Kidney (tissue), 14 donors: ENCODE measurements around the gene ZKSCAN4. TPM values are rescaled to one million over a fixed set of nuclear protein-coding genes. Genes with fewer than 3 reads are reported as not detected.
A peak's percentile ranks its signal among the peaks of the same experiment; 100 is the strongest.

Source experiments
- DNase-seq, 5 donors: peaks; one replicate each; pipeline ENCODE4 v3.0.0-alpha.2; 2013 to 2020
- FAIRE-seq: peaks from 2 replicates; lab custom pipeline; 2012; peaks lifted over from hg19 to GRCh38; lab: Jason Lieb, UNC
- H3K27ac ChIP-seq, 2 donors: one replicate each; pipeline ENCODE4 v1.7.0; 2013; ENCODE audit warnings: low read depth in 2 of 2, low read length in 2 of 2, inconsistent platforms in 1 of 2
- H3K27me3 ChIP-seq: one replicate; pipeline ENCODE4 v1.7.1; 2013; ENCODE audit warnings: low read length, inconsistent platforms; ENCODE audit not compliant: control insufficient read depth, insufficient read depth
- H3K36me3 ChIP-seq, 3 donors: one replicate each; pipeline versions ENCODE4 v1.7.0 to v1.7.1; 2013; ENCODE audit warnings: low read length in 3 of 3, control low read depth in 1 of 3, inconsistent platforms in 1 of 3; ENCODE audit not compliant: insufficient read depth in 3 of 3, control insufficient read depth in 2 of 3
- H3K4me1 ChIP-seq, 3 donors: one replicate each; pipeline versions ENCODE4 v1.7.0 to v1.7.1; 2013; ENCODE audit warnings: low read length in 3 of 3, inconsistent platforms in 1 of 3, low read depth in 1 of 3; ENCODE audit not compliant: control insufficient read depth in 2 of 3, insufficient read depth in 2 of 3
- H3K4me3 ChIP-seq, 3 donors: one replicate each; pipeline versions ENCODE4 v1.7.0 to v1.8.1; 2013; ENCODE audit warnings: low read length in 3 of 3, control low read depth in 1 of 3, inconsistent platforms in 1 of 3
- H3K9ac ChIP-seq, 3 donors: one replicate each; pipeline versions ENCODE4 v1.7.0 to v1.7.1; 2013; ENCODE audit warnings: low read length in 3 of 3, control low read depth in 1 of 3, inconsistent platforms in 1 of 3
- H3K9me3 ChIP-seq, 3 donors: one replicate each; pipeline versions ENCODE4 v1.7.0 to v1.7.1; 2013; ENCODE audit warnings: low read length in 3 of 3, control low read depth in 1 of 3, inconsistent platforms in 1 of 3; ENCODE audit not compliant: control insufficient read depth in 2 of 3, insufficient read depth in 1 of 3
- intact Hi-C: fragments of 100-400 bp; cut with DNase I; formaldehyde crosslinking; loops from one replicate; pipeline ENCODE4 v1.11.1; 2022
- polyA plus RNA-seq: library from polyadenylated mRNA; stranded (reverse); fragments of 350-450 nt; fragmentation: Illumina TruSeq; extraction: RNeasy Lipid Tissue Mini Kit (QIAGEN cat#74804); gene quantifications from one replicate; pipeline ENCODE4 v1.2.3, GENCODE V29; 2014; ENCODE audit warnings: low read depth, low replicate concordance; ENCODE audit not compliant: insufficient read depth
- total RNA-seq: library from RNA; stranded (reverse); fragmentation: NEBNext Ultra II Directional; extraction: Animal tissue kit (Norgen Biotek cat#: 25700); gene quantifications from one replicate; pipeline ENCODE4 v1.2.1, GENCODE V29; 2021
- TF ChIP-seq, protein P1 (sequence below): IDR thresholded peaks from 3 replicates; pipeline ENCODE4 v1.5.1; 2012; ENCODE audit warnings: mild to moderate bottlenecking, moderate library complexity, borderline replicate concordance; ENCODE audit not compliant: insufficient read depth; ENCODE audit errors: extremely low read depth
- donor health status: control.
- donor health status: control.
- donor health status: control.
- donor health status: control.
- donor health status: control.
- donor health status: DM: yes; HTN: yes; CAD: no.
- donor health status: Normal renal cell carcinoma (clear cell type).

The ZKSCAN4 gene
- total and polyA plus RNA-seq, 2 donors from 2014 or later = 3.9 to 7.4 TPM

DNA sequence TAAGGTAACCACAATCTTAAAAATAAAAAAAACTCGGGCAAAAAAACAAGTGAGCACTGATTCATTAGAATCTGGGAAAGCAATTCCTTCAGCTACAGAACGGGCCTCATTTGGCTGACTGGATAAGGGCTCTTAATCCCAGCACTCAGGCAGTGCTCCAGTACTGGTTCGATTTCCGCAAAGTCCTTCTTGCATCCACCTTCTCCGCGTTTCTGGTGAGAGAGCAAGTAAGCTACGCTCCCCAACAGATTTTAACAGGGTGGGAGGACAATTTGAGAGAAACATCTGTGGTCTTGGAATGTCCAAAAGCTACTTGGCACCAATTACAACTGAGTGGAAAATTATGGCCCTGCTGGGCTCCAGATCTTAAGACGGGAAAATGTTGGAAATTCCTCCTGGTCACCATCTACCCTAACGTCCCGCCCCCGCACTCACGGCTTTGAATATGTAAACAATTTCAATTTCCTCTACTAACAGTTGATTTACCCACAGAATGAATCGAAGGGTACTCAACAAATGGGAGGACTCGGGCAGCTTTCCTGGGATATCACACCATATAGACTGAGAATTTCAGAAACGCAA is 45.0 kb downstream of the ZKSCAN4 start:
- H3K27me3 ChIP-seq = peaks cover 64% of the 10 kb centered on the region
- no peak overlapping the region for H3K9ac ChIP-seq
- TF ChIP-seq, protein P1, sequence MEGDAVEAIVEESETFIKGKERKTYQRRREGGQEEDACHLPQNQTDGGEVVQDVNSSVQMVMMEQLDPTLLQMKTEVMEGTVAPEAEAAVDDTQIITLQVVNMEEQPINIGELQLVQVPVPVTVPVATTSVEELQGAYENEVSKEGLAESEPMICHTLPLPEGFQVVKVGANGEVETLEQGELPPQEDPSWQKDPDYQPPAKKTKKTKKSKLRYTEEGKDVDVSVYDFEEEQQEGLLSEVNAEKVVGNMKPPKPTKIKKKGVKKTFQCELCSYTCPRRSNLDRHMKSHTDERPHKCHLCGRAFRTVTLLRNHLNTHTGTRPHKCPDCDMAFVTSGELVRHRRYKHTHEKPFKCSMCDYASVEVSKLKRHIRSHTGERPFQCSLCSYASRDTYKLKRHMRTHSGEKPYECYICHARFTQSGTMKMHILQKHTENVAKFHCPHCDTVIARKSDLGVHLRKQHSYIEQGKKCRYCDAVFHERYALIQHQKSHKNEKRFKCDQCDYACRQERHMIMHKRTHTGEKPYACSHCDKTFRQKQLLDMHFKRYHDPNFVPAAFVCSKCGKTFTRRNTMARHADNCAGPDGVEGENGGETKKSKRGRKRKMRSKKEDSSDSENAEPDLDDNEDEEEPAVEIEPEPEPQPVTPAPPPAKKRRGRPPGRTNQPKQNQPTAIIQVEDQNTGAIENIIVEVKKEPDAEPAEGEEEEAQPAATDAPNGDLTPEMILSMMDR = no peak
- H3K9me3 ChIP-seq = peaks cover 0 to 5% (median 5%) of the 10 kb centered on the region in 3 donors
- H3K36me3 ChIP-seq = no peaks in the 10 kb centered on the region
- intact Hi-C loops = no loop called here
- no peaks in the 10 kb centered on the region for H3K4me1 ChIP-seq
- no peak overlapping the region for H3K4me3 ChIP-seq
- no peak for FAIRE-seq
- no peak overlapping the region for H3K27ac ChIP-seq
- DNase-seq = peak in 2 of 5 donors; percentile 34 to 41

DNA sequence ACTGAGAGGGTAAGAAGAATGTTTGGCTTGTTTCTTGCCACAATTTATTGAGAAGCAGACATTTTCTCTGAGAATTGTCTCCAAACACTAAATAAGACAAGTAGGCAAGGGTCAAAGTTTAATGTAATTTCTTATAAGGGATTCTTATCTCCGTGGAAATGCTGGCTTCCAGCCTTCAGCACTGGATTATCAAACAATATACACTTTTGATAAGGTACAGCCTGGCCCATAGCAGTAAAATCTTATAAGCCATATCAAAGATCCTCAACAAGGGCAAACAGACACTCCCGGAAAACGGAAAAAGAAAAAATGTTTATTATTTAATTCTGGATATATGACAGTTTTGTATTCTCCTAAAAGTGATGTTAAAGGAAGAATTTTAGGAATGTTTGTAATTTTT is 45.5 kb downstream of the ZKSCAN4 start:
- H3K4me3 ChIP-seq = no peak overlapping the region
- no peak overlapping the region for H3K27ac ChIP-seq
- H3K36me3 ChIP-seq = no peaks in the 10 kb centered on the region
- H3K4me1 ChIP-seq = no peaks in the 10 kb centered on the region
- H3K27me3 ChIP-seq = peaks cover 59% of the 10 kb centered on the region
- no peak overlapping the region for H3K9ac ChIP-seq
- peaks cover 0 to 5% (median 5%) of the 10 kb centered on the region in 3 donors for H3K9me3 ChIP-seq
- DNase-seq (no peak), FAIRE-seq (no peak)
- intact Hi-C loops = no loop called here
- TF ChIP-seq, protein P1 = no peak

DNA sequence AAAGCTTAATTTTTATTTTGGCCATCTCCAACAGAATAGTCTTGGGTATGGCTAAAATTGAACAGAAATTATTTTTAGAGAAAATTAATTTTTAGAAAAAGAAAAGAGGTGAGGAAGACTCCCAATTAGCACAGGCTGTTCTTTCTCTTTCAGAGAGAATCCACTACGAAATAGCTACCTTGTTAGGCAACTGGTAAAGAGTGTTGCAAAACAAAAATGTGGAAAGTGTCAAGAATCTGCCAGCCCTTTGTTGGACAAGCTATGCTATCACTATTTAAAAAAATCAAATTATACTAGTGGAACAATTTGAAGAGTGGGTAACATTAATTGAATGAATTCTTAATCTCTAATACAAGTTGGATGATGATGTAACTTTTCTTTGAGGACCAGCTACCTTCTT is 46.2 kb downstream of the ZKSCAN4 start:
- TF ChIP-seq, protein P1 = no peak
- no peak overlapping the region for H3K27ac ChIP-seq
- H3K27me3 ChIP-seq = peaks cover 54% of the 10 kb centered on the region
- no peak overlapping the region for H3K4me3 ChIP-seq
- H3K9ac ChIP-seq = no peak overlapping the region
- peaks cover 0 to 5% (median 5%) of the 10 kb centered on the region in 3 donors for H3K9me3 ChIP-seq
- H3K4me1 ChIP-seq = no peaks in the 10 kb centered on the region
- intact Hi-C loops = no loop called here
- DNase-seq (no peak), FAIRE-seq (no peak)
- H3K36me3 ChIP-seq = no peaks in the 10 kb centered on the region

DNA sequence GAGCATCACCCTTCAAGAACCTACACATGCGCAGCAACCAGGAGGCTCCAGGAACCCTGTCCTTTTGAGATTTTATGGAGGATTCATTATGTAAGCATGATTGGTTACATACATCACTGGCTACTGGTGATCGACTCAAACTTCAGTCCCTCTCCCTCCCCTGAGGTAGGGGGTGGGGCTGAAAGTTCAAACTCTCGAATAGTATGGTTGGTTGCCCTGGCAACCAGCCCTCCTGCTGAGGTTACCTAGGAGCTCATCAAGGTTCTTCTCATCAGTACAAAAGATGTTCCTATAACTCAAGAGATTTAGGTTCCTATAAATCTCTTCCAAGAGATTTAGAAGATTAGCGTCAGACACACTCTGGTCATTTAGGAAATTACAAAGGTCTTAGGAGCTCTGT is 48.9 kb downstream of the ZKSCAN4 start:
- DNase-seq (no peak), FAIRE-seq (no peak)
- intact Hi-C loops = no loop called here
- H3K27me3 ChIP-seq = peaks cover 28% of the 10 kb centered on the region
- no peaks in the 10 kb centered on the region for H3K36me3 ChIP-seq
- H3K27ac ChIP-seq = no peak overlapping the region
- no peak overlapping the region for H3K9ac ChIP-seq
- TF ChIP-seq, protein P1 = no peak
- peaks cover 0 to 9% (median 5%) of the 10 kb centered on the region in 3 donors for H3K9me3 ChIP-seq
- no peaks in the 10 kb centered on the region for H3K4me1 ChIP-seq
- no peak overlapping the region for H3K4me3 ChIP-seq
